ENCODE data around the gene FAM13C. TPM values are rescaled to one million over a fixed set of nuclear protein-coding genes. Genes with fewer than 3 reads are reported as not detected.

The FAM13C gene
- total RNA-seq, 2 donors from 2014 or later = 56.7 to 66.7 TPM

DNA sequence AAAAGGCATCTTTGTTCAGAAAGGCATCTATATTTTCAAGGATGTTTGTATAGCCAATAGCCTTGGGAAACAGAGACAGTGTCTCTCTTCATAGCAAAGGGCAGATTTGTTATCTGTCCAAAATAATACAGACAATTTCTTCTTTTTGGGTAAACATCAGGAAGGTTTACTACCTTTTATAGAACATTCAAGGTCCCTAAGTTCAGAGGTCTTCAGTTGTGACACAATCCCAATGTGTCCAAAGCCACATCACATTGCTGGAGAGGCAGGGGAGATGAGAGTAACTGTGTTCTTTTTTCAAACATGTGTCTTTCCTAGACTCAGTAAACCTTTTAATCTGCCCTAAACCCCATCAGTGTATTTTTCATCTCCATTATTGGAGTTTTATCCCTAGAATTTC lies 33.6 kb upstream of the FAM13C start:
- Histone ChIP-seq H3K27ac (no peak overlapping the region), H3K9me3 (no peaks in the 10 kb centered on the region), H3K4me1 (replicated peaks) (no peaks in the 10 kb centered on the region), H3K36me3 (no peaks in the 10 kb centered on the region), H3K4me3 (no peak overlapping the region), H3K27me3 (replicated peaks; ENCODE audit: insufficient read depth) (no peaks in the 10 kb centered on the region)
- intact Hi-C loops (cut with DNase I) = no loop called here
- TF ChIP-seq, protein P1, sequence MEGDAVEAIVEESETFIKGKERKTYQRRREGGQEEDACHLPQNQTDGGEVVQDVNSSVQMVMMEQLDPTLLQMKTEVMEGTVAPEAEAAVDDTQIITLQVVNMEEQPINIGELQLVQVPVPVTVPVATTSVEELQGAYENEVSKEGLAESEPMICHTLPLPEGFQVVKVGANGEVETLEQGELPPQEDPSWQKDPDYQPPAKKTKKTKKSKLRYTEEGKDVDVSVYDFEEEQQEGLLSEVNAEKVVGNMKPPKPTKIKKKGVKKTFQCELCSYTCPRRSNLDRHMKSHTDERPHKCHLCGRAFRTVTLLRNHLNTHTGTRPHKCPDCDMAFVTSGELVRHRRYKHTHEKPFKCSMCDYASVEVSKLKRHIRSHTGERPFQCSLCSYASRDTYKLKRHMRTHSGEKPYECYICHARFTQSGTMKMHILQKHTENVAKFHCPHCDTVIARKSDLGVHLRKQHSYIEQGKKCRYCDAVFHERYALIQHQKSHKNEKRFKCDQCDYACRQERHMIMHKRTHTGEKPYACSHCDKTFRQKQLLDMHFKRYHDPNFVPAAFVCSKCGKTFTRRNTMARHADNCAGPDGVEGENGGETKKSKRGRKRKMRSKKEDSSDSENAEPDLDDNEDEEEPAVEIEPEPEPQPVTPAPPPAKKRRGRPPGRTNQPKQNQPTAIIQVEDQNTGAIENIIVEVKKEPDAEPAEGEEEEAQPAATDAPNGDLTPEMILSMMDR (IDR thresholded peaks at IDR 0.05) = no peak
- TF ChIP-seq POLR2A (IDR thresholded peaks at IDR 0.05) = no peak
- no peak for TF ChIP-seq POLR2AphosphoS5 (IDR thresholded peaks at IDR 0.05)
- no peak for DNase-seq (ENCODE audit: low spot score)

DNA sequence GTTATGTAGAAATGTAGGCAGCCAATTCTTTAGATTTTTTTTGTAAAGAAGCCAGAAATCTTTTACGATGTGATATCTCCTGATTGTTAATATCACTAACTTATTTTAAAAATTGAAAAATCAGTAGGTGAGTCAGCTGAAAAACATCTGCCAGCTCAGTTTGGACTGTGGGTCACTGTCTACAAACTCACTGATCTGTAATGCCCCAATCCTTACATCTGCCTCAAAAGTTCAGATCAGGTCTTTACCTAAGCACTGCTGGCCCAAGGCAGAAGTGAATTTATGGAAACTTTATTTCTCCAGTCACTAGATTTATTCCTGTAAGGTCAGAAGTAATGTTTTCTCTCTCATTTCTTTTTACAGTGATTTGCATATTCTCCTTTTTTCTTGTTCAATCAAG lies 31.0 kb upstream of the FAM13C start:
- no peak overlapping the region for H3K27ac ChIP-seq
- H3K36me3 ChIP-seq = no peaks in the 10 kb centered on the region
- no peaks in the 10 kb centered on the region for H3K9me3 ChIP-seq
- H3K27me3 ChIP-seq (replicated peaks; ENCODE audit: insufficient read depth) = no peaks in the 10 kb centered on the region
- no peak overlapping the region for H3K4me3 ChIP-seq
- TF ChIP-seq POLR2A (IDR thresholded peaks at IDR 0.05) (no peak), POLR2AphosphoS5 (IDR thresholded peaks at IDR 0.05) (no peak)
- TF ChIP-seq, protein P1 (IDR thresholded peaks at IDR 0.05) = no peak
- intact Hi-C loops (cut with DNase I) = no loop called here
- no peak for DNase-seq (ENCODE audit: low spot score)
- H3K4me1 ChIP-seq (replicated peaks) = no peaks in the 10 kb centered on the region
- WGBS = 88% methylated on average over 1 of the region's 1 CpG

DNA sequence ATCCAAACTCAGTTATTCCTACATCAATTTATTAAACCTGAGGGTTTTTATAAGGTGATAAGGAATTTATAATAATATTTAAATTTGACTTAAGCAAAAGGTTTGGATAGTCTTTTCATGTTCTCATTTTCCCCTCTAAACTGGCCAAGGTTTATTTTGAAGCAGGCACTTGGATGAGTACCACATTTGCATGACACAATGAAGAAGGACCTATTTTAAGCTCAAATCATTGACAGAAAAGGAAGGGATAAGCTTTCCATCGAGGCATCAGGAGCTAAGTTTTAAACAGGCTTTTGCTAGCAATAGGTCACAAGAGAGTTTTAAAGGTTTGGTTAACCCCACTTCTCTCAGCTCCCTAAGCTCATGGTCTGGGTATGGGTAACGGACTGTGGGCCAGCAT lies 28.7 kb upstream of the FAM13C start:
- TF ChIP-seq POLR2A (IDR thresholded peaks at IDR 0.05) = no peak
- TF ChIP-seq, protein P1 (IDR thresholded peaks at IDR 0.05) = no peak
- no peak for TF ChIP-seq POLR2AphosphoS5 (IDR thresholded peaks at IDR 0.05)
- H3K27me3 ChIP-seq (replicated peaks; ENCODE audit: insufficient read depth) = no peaks in the 10 kb centered on the region
- no peak overlapping the region for H3K4me3 ChIP-seq
- WGBS = 69% methylated on average over 2 of the region's 2 CpGs
- no peaks in the 10 kb centered on the region for H3K4me1 ChIP-seq (replicated peaks)
- intact Hi-C loops (cut with DNase I) = no loop called here
- no peaks in the 10 kb centered on the region for H3K36me3 ChIP-seq
- DNase-seq (ENCODE audit: low spot score) = no peak
- no peak overlapping the region for H3K27ac ChIP-seq
- H3K9me3 ChIP-seq = no peaks in the 10 kb centered on the region

DNA sequence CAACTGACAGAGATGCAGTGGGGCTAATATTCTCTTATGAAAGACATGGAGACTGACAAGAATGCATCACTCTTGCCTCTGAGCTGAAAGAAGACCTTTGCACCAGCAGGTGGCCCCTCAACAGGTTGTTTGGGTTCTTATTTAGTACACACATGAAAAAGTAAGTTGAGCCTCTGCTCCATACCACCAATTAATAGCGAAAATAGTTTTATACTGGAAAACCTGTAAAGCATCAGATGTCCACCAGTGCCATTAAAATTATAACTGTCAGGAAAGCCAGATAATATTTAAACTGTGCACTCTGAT lies 26.3 kb upstream of the FAM13C start:
- H3K27ac ChIP-seq = no peak overlapping the region
- no peak for TF ChIP-seq POLR2AphosphoS5 (IDR thresholded peaks at IDR 0.05)
- TF ChIP-seq POLR2A (IDR thresholded peaks at IDR 0.05) = no peak
- TF ChIP-seq, protein P1 (IDR thresholded peaks at IDR 0.05) = no peak
- no peaks in the 10 kb centered on the region for H3K27me3 ChIP-seq (replicated peaks; ENCODE audit: insufficient read depth)
- intact Hi-C loops (cut with DNase I) = no loop called here
- DNase-seq (ENCODE audit: low spot score) = no peak
- 90% methylated on average over 1 of the region's 1 CpG for WGBS
- no peaks in the 10 kb centered on the region for H3K4me1 ChIP-seq (replicated peaks)
- H3K9me3 ChIP-seq = no peaks in the 10 kb centered on the region
- H3K36me3 ChIP-seq = no peaks in the 10 kb centered on the region
- no peak overlapping the region for H3K4me3 ChIP-seq

GRCh38 chr10:59387951-59388670 lies 25.8 kb upstream of the FAM13C start:
- H3K4me3 ChIP-seq = no peak overlapping the region
- H3K36me3 ChIP-seq = no peaks in the 10 kb centered on the region
- intact Hi-C loops (cut with DNase I) = no loop called here
- no peak for TF ChIP-seq POLR2A (IDR thresholded peaks at IDR 0.05)
- TF ChIP-seq POLR2AphosphoS5 (IDR thresholded peaks at IDR 0.05) = no peak
- TF ChIP-seq, protein P1 (IDR thresholded peaks at IDR 0.05) = no peak
- no peaks in the 10 kb centered on the region for H3K27me3 ChIP-seq (replicated peaks; ENCODE audit: insufficient read depth)
- H3K4me1 ChIP-seq (replicated peaks) = no peaks in the 10 kb centered on the region
- no peak for DNase-seq (ENCODE audit: low spot score)
- 82% methylated on average over 3 of the region's 3 CpGs for WGBS
- no peak overlapping the region for H3K27ac ChIP-seq
- no peaks in the 10 kb centered on the region for H3K9me3 ChIP-seq

All from prostate gland (tissue), 2 donors.